ENCODE data around the gene PTPA. TPM values are rescaled to one million over a fixed set of nuclear protein-coding genes. Genes with fewer than 3 reads are reported as not detected.

Gene PTPA
- total and polyA plus RNA-seq, 9 of the 15 experiments (the other 6 are each of a cell fraction or from before 2014, with no cell fraction given): 1.7 to 121 (median 72.6) TPM

DNA sequence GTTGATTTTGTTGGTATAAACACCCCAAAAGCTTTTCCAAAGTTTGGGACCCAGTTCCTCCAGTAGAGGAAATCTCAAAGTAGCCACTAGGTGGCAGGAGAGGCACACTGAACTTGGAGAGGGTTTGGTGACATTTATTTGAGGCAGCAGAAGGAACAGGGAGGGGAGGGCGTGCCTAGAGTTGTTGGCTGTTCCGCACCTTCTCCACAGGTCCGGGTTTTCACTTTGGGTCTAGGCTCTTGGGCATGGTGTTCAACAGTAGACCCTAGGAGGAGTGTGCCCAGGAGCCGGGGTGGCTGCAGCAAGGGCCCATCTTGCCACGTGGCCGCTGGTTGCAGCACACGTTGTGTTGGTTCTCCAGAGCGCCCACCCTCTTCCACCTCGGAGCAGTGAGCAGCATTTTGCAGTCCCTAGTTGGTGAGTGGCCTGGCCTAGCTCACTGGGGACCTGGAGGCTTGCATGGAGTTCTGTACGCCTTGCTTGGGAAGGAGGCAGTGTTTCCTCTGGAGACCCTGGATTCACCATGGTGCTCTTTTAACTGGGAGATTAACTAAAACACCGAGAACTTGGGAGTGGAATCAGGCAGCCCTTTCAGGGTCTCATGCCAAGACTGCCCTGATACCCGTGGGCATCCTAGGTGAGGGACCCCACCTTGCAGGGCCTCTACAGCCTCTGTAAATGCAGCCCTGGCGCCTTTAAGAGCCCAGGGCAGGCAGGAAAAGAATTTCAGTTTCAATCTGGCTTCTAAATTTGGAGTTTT lies 28.2 kb downstream of the PTPA start (continued):
- TF ChIP-seq U2AF1 (optimal IDR thresholded peaks at IDR 0.05; ENCODE audit: low read depth, low read length): no peak
- TF ChIP-seq, protein P1, sequence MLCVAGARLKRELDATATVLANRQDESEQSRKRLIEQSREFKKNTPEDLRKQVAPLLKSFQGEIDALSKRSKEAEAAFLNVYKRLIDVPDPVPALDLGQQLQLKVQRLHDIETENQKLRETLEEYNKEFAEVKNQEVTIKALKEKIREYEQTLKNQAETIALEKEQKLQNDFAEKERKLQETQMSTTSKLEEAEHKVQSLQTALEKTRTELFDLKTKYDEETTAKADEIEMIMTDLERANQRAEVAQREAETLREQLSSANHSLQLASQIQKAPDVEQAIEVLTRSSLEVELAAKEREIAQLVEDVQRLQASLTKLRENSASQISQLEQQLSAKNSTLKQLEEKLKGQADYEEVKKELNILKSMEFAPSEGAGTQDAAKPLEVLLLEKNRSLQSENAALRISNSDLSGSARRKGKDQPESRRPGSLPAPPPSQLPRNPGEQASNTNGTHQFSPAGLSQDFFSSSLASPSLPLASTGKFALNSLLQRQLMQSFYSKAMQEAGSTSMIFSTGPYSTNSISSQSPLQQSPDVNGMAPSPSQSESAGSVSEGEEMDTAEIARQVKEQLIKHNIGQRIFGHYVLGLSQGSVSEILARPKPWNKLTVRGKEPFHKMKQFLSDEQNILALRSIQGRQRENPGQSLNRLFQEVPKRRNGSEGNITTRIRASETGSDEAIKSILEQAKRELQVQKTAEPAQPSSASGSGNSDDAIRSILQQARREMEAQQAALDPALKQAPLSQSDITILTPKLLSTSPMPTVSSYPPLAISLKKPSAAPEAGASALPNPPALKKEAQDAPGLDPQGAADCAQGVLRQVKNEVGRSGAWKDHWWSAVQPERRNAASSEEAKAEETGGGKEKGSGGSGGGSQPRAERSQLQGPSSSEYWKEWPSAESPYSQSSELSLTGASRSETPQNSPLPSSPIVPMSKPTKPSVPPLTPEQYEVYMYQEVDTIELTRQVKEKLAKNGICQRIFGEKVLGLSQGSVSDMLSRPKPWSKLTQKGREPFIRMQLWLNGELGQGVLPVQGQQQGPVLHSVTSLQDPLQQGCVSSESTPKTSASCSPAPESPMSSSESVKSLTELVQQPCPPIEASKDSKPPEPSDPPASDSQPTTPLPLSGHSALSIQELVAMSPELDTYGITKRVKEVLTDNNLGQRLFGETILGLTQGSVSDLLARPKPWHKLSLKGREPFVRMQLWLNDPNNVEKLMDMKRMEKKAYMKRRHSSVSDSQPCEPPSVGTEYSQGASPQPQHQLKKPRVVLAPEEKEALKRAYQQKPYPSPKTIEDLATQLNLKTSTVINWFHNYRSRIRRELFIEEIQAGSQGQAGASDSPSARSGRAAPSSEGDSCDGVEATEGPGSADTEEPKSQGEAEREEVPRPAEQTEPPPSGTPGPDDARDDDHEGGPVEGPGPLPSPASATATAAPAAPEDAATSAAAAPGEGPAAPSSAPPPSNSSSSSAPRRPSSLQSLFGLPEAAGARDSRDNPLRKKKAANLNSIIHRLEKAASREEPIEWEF (CRISPR knock-in tag; IDR thresholded peaks at IDR 0.05): no peak
- TF ChIP-seq RBM39 (optimal IDR thresholded peaks at IDR 0.05; ENCODE audit: low read depth, low read length): no peak
- no peak for TF ChIP-seq RFX1 (IDR thresholded peaks at IDR 0.05)
- no peak for TF ChIP-seq NONO (IDR thresholded peaks at IDR 0.05; ENCODE audit: low read depth in 2 of 2, low read length in 1 of 2)
- TF ChIP-seq TAF9B (IDR thresholded peaks at IDR 0.05; ENCODE audit: partially characterized antibody): no peak
- TF ChIP-seq ETS2 (tag; IDR thresholded peaks at IDR 0.05; ENCODE audit: borderline replicate concordance, poor library complexity, severe bottlenecking): no peak
- peak; percentile 72; the same call in 1 of the 2 replicates for TF ChIP-seq KLF13 (tag; IDR thresholded peaks at IDR 0.05; ENCODE audit: borderline replicate concordance, low read depth)
- TF ChIP-seq ELF2 (CRISPR knock-in tag; IDR thresholded peaks at IDR 0.05): no peak
- TF ChIP-seq ZEB2 (IDR thresholded peaks at IDR 0.05): peak; percentile 26; the same call in 1 of the 2 replicates
- no peak for TF ChIP-seq ATF3 (IDR thresholded peaks at IDR 0.05)
- TF ChIP-seq ATF3 (CRISPR knock-in tag; conservative IDR thresholded peaks at IDR 0.05): no peak
- TF ChIP-seq TAF7 (tag; IDR thresholded peaks at IDR 0.05): no peak
- TF ChIP-seq ZNF561 (CRISPR knock-in tag; conservative IDR thresholded peaks at IDR 0.05): no peak
- no peak for TF ChIP-seq U2AF2 (optimal IDR thresholded peaks at IDR 0.05; ENCODE audit: low read depth, low read length)
- TF ChIP-seq ZNF212 (CRISPR knock-in tag; IDR thresholded peaks at IDR 0.05): no peak
- TF ChIP-seq MYNN (IDR thresholded peaks at IDR 0.05): peak; percentile 57; the same call in 1 of the 2 replicates
- no peak for TF ChIP-seq MYNN (CRISPR knock-in tag; IDR thresholded peaks at IDR 0.05)
- TF ChIP-seq JUNB (CRISPR knock-in tag; conservative IDR thresholded peaks at IDR 0.05): no peak
- no peak for TF ChIP-seq WHSC1 (IDR thresholded peaks at IDR 0.05; ENCODE audit: low read length)
- 0 out of 2 replicates have a peak, but pooled peaks have one; percentile 13 for TF ChIP-seq ZNF740 (CRISPR knock-in tag; IDR thresholded peaks at IDR 0.05)
- TF ChIP-seq ZNF740 (tag; IDR thresholded peaks at IDR 0.05): no peak
- no peak for TF ChIP-seq PCBP1 (IDR thresholded peaks at IDR 0.05; ENCODE audit: low read depth, low read length, poor library complexity, severe bottlenecking)
